ENCODE data around the gene ACTG2.

The ACTG2 gene

GRCh38 chr2:73964223-73964622 is 71.4 kb downstream of the ACTG2 start:
- no peak overlapping the region for H3K27ac ChIP-seq
- no peak for TF ChIP-seq ZFX (IDR thresholded peaks at IDR 0.05)
- TF ChIP-seq CTCF (conservative IDR thresholded peaks at IDR 0.05): no peak

- H3K27ac ChIP-seq: no peak overlapping the region
- TF ChIP-seq CTCF (conservative IDR thresholded peaks at IDR 0.05) (no peak), ZFX (IDR thresholded peaks at IDR 0.05) (no peak)
These were observed 72.2 kb downstream of the ACTG2 start for GRCh38 chr2:73965053-73965452.

GRCh38 chr2:73968357-73968937 is 75.6 kb downstream of the ACTG2 start:
- no peak overlapping the region for H3K27ac ChIP-seq
- TF ChIP-seq ZFX (IDR thresholded peaks at IDR 0.05) (no peak), CTCF (conservative IDR thresholded peaks at IDR 0.05) (no peak)

DNA sequence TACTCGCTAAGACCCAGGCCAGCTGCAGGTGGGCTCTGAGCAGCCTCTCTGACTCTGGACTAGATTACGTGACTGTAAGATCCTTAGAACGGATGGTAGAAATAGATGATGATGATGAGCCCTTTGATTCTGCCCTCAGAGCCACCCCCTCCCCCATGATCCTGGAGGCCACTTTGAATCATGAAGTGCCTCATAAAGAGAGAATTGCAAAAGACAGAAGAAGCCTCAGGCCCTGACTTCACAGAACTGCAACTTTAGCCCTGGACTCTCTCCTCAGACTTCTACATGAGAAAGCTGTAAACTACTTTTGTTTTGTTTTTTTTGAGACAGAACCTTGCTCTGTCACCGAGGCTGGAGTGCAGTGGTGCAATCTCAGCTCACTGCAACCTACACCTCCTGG is 76.5 kb downstream of the ACTG2 start:
- TF ChIP-seq ZFX (IDR thresholded peaks at IDR 0.05) (no peak), CTCF (conservative IDR thresholded peaks at IDR 0.05) (no peak)

More for the DNA sequence above, 76.5 kb downstream of the ACTG2 start:
- H3K27ac ChIP-seq: no peak overlapping the region

All from C4-2B (cell line).